Caco-2 (cell line): ENCODE measurements around the gene SPECC1L. TPM values are rescaled to one million over a fixed set of nuclear protein-coding genes. Genes with fewer than 3 reads are reported as not detected.
"Not testable (repeated sequence)": the region's sequence is repeated elsewhere in the genome, so short reads cannot be mapped to it uniquely, and the experiment has no call there.

Experiments used
- BruUV-seq: library from RNA; stranded (reverse); fragments of 400-500 nt; replicated peaks from 2 replicates; lab custom pipeline; 2021; lab: Mats Ljungman, UMichigan
- CTCF ChIA-PET: fragments of 300-600 bp; sonication (Branson Sonifier 250); formaldehyde crosslinking; loops from one replicate; lab custom pipeline; 2022; ENCODE audit warnings: antibody characterized with exemption; lab: Charles Lee
- POLR2A ChIA-PET: fragments of 300-600 bp; sonication (Branson Sonifier 250); formaldehyde crosslinking; loops from one replicate; lab custom pipeline; 2022; ENCODE audit warnings: antibody characterized with exemption; lab: Charles Lee
- DNase-seq, 2 experiments: peaks; one replicate each; pipeline versions ENCODE4 v3.0.0 to v3.0.0-alpha.2; 2020 to 2022
- H3K27me3 ChIP-seq: replicated peaks from 2 replicates; pipeline ENCODE4 v1.6.0; 2011; ENCODE audit warnings: low read length; ENCODE audit not compliant: control insufficient read depth, insufficient read depth
- H3K36me3 ChIP-seq: 2 replicates; pipeline ENCODE4 v1.5.1; 2011; ENCODE audit warnings: low read length; ENCODE audit not compliant: control insufficient read depth, insufficient read depth
- H3K4me1 ChIP-seq: fragments of 250-450 bp; sonication (Bioruptor Pico); 2 replicates; pipeline ENCODE4 v1.5.1; 2020; ENCODE audit warnings: mild to moderate bottlenecking
- H3K4me3 ChIP-seq: 2 replicates; pipeline ENCODE4 v1.5.1; 2011; ENCODE audit warnings: low read depth, mild to moderate bottlenecking, control low read depth, low read length
- H3K9me3 ChIP-seq: fragments of 250-450 bp; sonication (Bioruptor Pico); 2 replicates; pipeline ENCODE4 v1.5.1; 2020; ENCODE audit warnings: mild to moderate bottlenecking, moderate library complexity
- H3K27ac Mint-ChIP-seq: one replicate; pipeline ENCODE4 v1.8.0; 2022; ENCODE audit warnings: mixed read lengths; ENCODE audit not compliant: unreplicated experiment
- H3K27me3 Mint-ChIP-seq: one replicate; pipeline ENCODE4 v1.8.0; 2022; ENCODE audit warnings: mixed read lengths; ENCODE audit not compliant: insufficient read depth, unreplicated experiment
- H3K36me3 Mint-ChIP-seq: one replicate; pipeline ENCODE4 v1.8.0; 2022; ENCODE audit warnings: mild to moderate bottlenecking, mixed read lengths; ENCODE audit not compliant: insufficient read depth, unreplicated experiment
- H3K4me1 Mint-ChIP-seq: one replicate; pipeline ENCODE4 v1.8.0; 2022; ENCODE audit warnings: low read depth, mixed read lengths; ENCODE audit not compliant: unreplicated experiment
- H3K4me3 Mint-ChIP-seq: one replicate; pipeline ENCODE4 v1.8.0; 2022; ENCODE audit warnings: mild to moderate bottlenecking, moderate library complexity, mixed read lengths; ENCODE audit not compliant: unreplicated experiment
- H3K9me3 Mint-ChIP-seq: one replicate; pipeline ENCODE4 v1.8.0; 2022; ENCODE audit warnings: mixed read lengths; ENCODE audit not compliant: unreplicated experiment
- intact Hi-C: fragments of 100-400 bp; cut with micrococcal nuclease; formaldehyde crosslinking; loops from one replicate; pipeline ENCODE4 v1.10.0; 2022; ENCODE audit not compliant: unreplicated experiment
- total RNA-seq: library from RNA; stranded (reverse); gene quantifications from 2 replicates; pipeline ENCODE4 v1.2.3, GENCODE V29; 2022
- TF ChIP-seq, protein P1 (sequence below), 2 experiments: fragments of 200-600 bp in 1 of 2; IDR thresholded peaks; 1 replicate in 1 of 2; 2 replicates in 1 of 2; pipeline versions ENCODE4 v1.5.1 to v1.8.0; 2011 to 2022; ENCODE audit warnings: antibody characterized with exemption in 1 of 2, control low read depth in 1 of 2, inconsistent platforms in 1 of 2, low read depth in 1 of 2, low read length in 1 of 2, mild to moderate bottlenecking in 1 of 2, moderate library complexity in 1 of 2; ENCODE audit not compliant: insufficient read depth in 1 of 2, severe bottlenecking in 1 of 2, unreplicated experiment in 1 of 2

The SPECC1L gene
- total RNA-seq, 1 experiment from 2014 or later, result 72.8 TPM

DNA sequence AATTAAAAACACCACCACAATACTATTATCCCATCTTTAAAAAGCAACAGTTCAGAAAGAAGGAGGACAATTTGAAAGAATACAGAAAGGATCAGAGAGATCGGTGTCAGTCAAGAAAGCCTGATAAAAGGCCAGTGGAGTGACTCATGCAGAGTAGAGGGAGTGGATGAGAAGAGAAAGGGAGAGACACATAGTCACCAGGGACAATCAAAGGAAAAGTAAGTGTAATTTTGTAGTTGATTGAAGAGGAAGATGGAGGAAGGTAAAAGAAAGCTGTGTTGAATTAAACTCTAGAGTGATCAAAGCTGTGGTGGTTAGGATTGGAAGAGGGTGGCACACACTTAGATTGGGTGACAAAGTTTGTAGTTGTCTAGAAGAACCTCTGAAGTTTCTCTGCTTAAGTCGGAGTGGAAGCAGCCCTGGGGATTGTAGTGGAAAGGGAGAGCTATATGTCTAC is 14.1 kb downstream of the SPECC1L start:
- Histone ChIP-seq H3K36me3 (no peaks in the 10 kb centered on the region), H3K9me3 (no peaks in the 10 kb centered on the region), H3K4me1 (0 out of 2 replicates have a peak, but pooled peaks cover 7% of the 10 kb centered on the region), H3K27me3 (no peaks in the 10 kb centered on the region), H3K4me3 (no peak overlapping the region)
- CTCF ChIA-PET, result no interaction called here
- DNase-seq, result no peak
- intact Hi-C loops, result no loop called here
- H3K27ac Mint-ChIP-seq, result peak overlapping the region; percentile 46
- no peaks in the 10 kb centered on the region for H3K27me3 Mint-ChIP-seq
- POLR2A ChIA-PET, result no interaction called here
- peaks cover 7% of the 10 kb centered on the region for H3K36me3 Mint-ChIP-seq
- H3K4me1 Mint-ChIP-seq, result peaks cover 34% of the 10 kb centered on the region
- no peaks in the 10 kb centered on the region for H3K9me3 Mint-ChIP-seq
- H3K4me3 Mint-ChIP-seq, result no peak overlapping the region
- TF ChIP-seq, protein P1, sequence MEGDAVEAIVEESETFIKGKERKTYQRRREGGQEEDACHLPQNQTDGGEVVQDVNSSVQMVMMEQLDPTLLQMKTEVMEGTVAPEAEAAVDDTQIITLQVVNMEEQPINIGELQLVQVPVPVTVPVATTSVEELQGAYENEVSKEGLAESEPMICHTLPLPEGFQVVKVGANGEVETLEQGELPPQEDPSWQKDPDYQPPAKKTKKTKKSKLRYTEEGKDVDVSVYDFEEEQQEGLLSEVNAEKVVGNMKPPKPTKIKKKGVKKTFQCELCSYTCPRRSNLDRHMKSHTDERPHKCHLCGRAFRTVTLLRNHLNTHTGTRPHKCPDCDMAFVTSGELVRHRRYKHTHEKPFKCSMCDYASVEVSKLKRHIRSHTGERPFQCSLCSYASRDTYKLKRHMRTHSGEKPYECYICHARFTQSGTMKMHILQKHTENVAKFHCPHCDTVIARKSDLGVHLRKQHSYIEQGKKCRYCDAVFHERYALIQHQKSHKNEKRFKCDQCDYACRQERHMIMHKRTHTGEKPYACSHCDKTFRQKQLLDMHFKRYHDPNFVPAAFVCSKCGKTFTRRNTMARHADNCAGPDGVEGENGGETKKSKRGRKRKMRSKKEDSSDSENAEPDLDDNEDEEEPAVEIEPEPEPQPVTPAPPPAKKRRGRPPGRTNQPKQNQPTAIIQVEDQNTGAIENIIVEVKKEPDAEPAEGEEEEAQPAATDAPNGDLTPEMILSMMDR (IDR thresholded peaks at IDR 0.05; ENCODE audit: insufficient read depth in 1 of 2, low read depth in 1 of 2, low read length in 1 of 2, severe bottlenecking in 1 of 2, unreplicated experiment in 1 of 2), result no peak
- no TSS peak for BruUV-seq

DNA sequence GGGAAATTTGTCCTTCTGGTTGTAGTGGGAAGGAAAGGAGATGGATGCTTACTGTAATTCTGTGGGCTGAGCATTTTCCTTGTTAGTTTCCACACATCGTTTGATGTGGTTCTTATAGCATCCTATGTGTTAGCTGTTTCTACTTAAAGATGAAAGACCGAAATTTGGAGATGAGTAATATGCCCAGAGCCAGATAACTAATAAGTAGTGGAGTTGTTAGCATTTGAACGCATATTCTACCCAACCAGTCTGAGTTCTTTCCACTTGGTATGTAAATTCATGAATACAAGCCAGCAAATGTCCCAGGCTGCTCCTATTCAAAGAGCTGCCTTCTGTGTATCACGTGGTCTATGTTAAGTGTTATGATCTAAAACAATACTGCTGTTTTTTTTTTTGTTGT is 14.6 kb downstream of the SPECC1L start:
- DNase-seq, result no peak
- Mint-ChIP-seq H3K27ac (peak overlapping the region; percentile 46), H3K4me3 (no peak overlapping the region), H3K27me3 (no peaks in the 10 kb centered on the region), H3K36me3 (peaks cover 7% of the 10 kb centered on the region), H3K9me3 (no peaks in the 10 kb centered on the region), H3K4me1 (peaks cover 38% of the 10 kb centered on the region)
- Histone ChIP-seq H3K4me3 (no peak overlapping the region), H3K36me3 (no peaks in the 10 kb centered on the region), H3K9me3 (no peaks in the 10 kb centered on the region), H3K4me1 (0 out of 2 replicates have a peak, but pooled peaks cover 7% of the 10 kb centered on the region), H3K27me3 (no peaks in the 10 kb centered on the region)
- intact Hi-C loops, result no loop called here
- POLR2A ChIA-PET, result no interaction called here
- CTCF ChIA-PET, result interaction anchor here (0.6 kb wide), 1 partner anchor 13 kb away, joined by 7 read pairs; no protein-coding TSS in a partner anchor
- TF ChIP-seq, protein P1 (IDR thresholded peaks at IDR 0.05; ENCODE audit: insufficient read depth in 1 of 2, low read depth in 1 of 2, low read length in 1 of 2, severe bottlenecking in 1 of 2, unreplicated experiment in 1 of 2), result no peak
- no TSS peak for BruUV-seq

DNA sequence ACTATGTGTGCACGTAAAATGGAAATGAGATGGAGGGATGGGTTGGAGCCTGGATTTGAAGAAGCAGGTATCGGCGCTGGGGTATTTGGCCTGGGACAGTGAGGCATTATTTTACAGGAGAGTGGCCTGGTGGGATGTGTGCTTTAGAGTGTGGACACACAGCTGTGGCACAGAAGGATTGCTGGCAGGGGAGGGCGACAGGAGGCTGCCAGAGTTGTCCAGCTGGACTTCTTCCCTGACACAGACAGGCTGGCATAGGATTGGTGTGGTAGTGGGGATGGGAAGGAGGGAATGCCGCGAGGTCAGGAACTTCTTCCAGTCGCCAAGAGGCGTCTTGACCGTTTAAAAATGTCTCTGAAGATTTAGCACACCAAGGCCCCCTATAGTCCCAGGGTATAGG is 16.6 kb downstream of the SPECC1L start:
- H3K4me3 ChIP-seq, CTCF ChIA-PET, H3K36me3 ChIP-seq, POLR2A ChIA-PET, H3K9me3 Mint-ChIP-seq, H3K36me3 Mint-ChIP-seq, H3K4me3 Mint-ChIP-seq, DNase-seq, H3K27me3 ChIP-seq, H3K27ac Mint-ChIP-seq, BruUV-seq, intact Hi-C loops, H3K9me3 ChIP-seq, H3K27me3 Mint-ChIP-seq: not testable (repeated sequence)
- H3K4me1 ChIP-seq, result peaks cover 10% of the 10 kb centered on the region
- H3K4me1 Mint-ChIP-seq, result peaks cover 29% of the 10 kb centered on the region

DNA sequence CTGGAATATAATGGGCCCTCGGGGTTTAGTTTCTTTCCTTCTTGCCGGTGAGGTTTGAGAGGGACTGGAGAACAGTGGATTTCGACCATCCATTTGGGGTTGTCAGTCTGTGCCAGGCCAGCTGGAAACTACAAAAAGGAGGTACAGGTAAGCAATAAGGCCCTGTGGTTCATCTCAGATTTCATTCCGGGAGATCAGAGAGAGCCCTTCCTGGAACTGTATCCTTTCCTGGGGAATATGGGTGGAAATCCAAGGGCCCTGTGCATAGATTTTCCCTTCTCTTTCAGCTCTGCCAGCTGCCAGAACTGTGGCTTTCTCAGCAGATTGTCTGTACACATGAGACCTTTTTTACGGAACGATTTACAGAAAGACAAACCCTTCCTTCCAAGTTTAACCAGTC is 17.2 kb downstream of the SPECC1L start:
- intact Hi-C loops, H3K27me3 Mint-ChIP-seq, H3K9me3 ChIP-seq, POLR2A ChIA-PET, H3K36me3 ChIP-seq, H3K4me3 Mint-ChIP-seq, H3K9me3 Mint-ChIP-seq, H3K4me3 ChIP-seq, H3K36me3 Mint-ChIP-seq, H3K4me1 ChIP-seq, CTCF ChIA-PET, DNase-seq, H3K27ac Mint-ChIP-seq, H3K27me3 ChIP-seq, BruUV-seq: not testable (repeated sequence)
- peaks cover 25% of the 10 kb centered on the region for H3K4me1 Mint-ChIP-seq
